Sigmoid colon (tissue), 7 donors: ENCODE results near the gene ZFHX3. TPM values are rescaled to one million over a fixed set of nuclear protein-coding genes. Genes with fewer than 3 reads are reported as not detected.

Experiments used
- DNase-seq: peaks from one replicate; pipeline ENCODE4 v3.0.0-alpha.2; 2019
- H3K27ac ChIP-seq, 4 donors: fragments of 200-600 bp; sonication (generic); one replicate each; pipeline ENCODE4 v1.5.1; 2016 to 2019; ENCODE audit warnings: mild to moderate bottlenecking in 1 of 4
- H3K27me3 ChIP-seq, 3 donors: fragments of 200-600 bp; sonication (generic); one replicate each; pipeline ENCODE4 v1.5.1; 2019; ENCODE audit warnings: mild to moderate bottlenecking in 1 of 3
- H3K36me3 ChIP-seq, 4 donors: fragments of 200-600 bp; sonication (generic); one replicate each; pipeline ENCODE4 v1.5.1; 2016 to 2019
- H3K4me1 ChIP-seq, 4 donors: fragments of 200-600 bp; sonication (generic); one replicate each; pipeline ENCODE4 v1.5.1; 2017 to 2019
- H3K4me3 ChIP-seq, 4 donors: fragments of 200-600 bp; sonication (generic); one replicate each; pipeline ENCODE4 v1.5.1; 2017 to 2019; ENCODE audit warnings: mild to moderate bottlenecking in 2 of 4, moderate library complexity in 1 of 4
- H3K9me3 ChIP-seq, 4 donors: fragments of 200-600 bp in 3 of 4; sonication (generic) in 3 of 4; one replicate each; pipeline versions ENCODE4 v1.5.1 to v1.6.1; 2013 to 2019
- CTCF ChIP-seq, 4 experiments: fragments of 450-650 bp in 3 of 4; fragments of 200-600 bp in 1 of 4; IDR thresholded peaks; one replicate each; pipeline ENCODE4 v1.5.1; 2016 to 2019; ENCODE audit warnings: antibody characterized with exemption in 4 of 4, mild to moderate bottlenecking in 3 of 4, moderate library complexity in 2 of 4
- EP300 ChIP-seq, 4 donors: sonication (generic); formaldehyde crosslinking; IDR thresholded peaks; one replicate each; pipeline ENCODE4 v1.6.1; 2017; ENCODE audit warnings: antibody characterized with exemption in 4 of 4
- POLR2A ChIP-seq, 2 donors: fragments of 450-650 bp; IDR thresholded peaks; one replicate each; pipeline ENCODE4 v1.6.1; 2016; ENCODE audit warnings: antibody characterized with exemption in 2 of 2, mild to moderate bottlenecking in 2 of 2, moderate library complexity in 2 of 2
- POLR2AphosphoS5 ChIP-seq, 4 donors: sonication (generic); formaldehyde crosslinking; IDR thresholded peaks; one replicate each; pipeline ENCODE4 v1.6.1; 2017; ENCODE audit warnings: antibody characterized with exemption in 4 of 4
- WGBS, 2 donors: extraction: QIAGEN DNeasy Blood & Tissue Kit; methylation state at CpG; one replicate each; pipeline ENCODE4 v1.1.7; 2013; 5-methylcytosine and 5-hydroxymethylcytosine counted together
- intact Hi-C: fragments of 100-400 bp; cut with DNase I; formaldehyde crosslinking; loops from one replicate; pipeline ENCODE4 v1.15.1; 2023
- polyA plus RNA-seq, 3 donors: library from polyadenylated mRNA; stranded (reverse); fragments of 200-250 nt; gene quantifications; one replicate each; pipeline ENCODE4 v1.2.3, GENCODE V29; 2013
- total RNA-seq, 4 donors: library from RNA; depleted of rRNA; stranded (reverse); fragments of >200 nt; gene quantifications; one replicate each; pipeline ENCODE4 v1.1.0, GENCODE V29; 2016
- donor health status: healthy with polysubstance abuse.
- donor health status: Bipolar disorder and iron deficiency.
- donor health status: healthy.

ZFHX3 gene
- total and polyA plus RNA-seq, 7 donors, result 0.69 to 38.8 (median 17.8) TPM

DNA sequence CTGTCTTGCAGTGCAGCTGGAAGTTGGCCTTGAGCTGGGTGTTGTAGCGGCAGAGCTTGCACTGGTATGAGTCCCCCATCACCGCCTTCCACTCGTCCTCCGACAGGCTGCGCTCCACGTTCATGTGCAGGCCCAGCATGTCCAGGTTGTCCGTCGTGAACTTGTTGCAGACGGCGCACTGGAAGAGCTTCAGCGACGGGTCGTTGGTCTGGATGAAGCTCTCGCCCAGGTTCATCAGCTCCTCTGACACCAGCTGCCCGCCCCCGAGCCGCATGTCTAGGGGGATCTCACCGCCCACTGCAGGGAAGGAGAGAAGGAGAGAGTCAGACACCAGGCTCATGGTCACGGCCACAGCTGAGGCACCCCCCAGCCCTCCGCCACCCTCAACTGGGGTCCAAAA is 97.3 kb downstream of the ZFHX3 start:
- Histone ChIP-seq H3K4me3 (no peak overlapping the region), H3K27ac (no peak overlapping the region), H3K36me3 (peaks cover 6 to 18% (median 7%) of the 10 kb centered on the region in 4 donors), H3K4me1 (peaks cover 0 to 63% (median 51%) of the 10 kb centered on the region in 4 donors), H3K27me3 (no peaks in the 10 kb centered on the region), H3K9me3 (no peaks in the 10 kb centered on the region)
- no peak for DNase-seq
- 97 to 98% methylated on average over 20 of the region's 20 CpGs for WGBS, 2 donors
- TF ChIP-seq POLR2AphosphoS5 (IDR thresholded peaks at IDR 0.05) (no peak), POLR2A (IDR thresholded peaks at IDR 0.05) (no peak), CTCF (IDR thresholded peaks at IDR 0.05) (no peak), EP300 (IDR thresholded peaks at IDR 0.05) (no peak)
- intact Hi-C loops, result loop anchor here (5.0 kb wide), 1 partner anchor 42 kb away; no protein-coding TSS in a partner anchor

DNA sequence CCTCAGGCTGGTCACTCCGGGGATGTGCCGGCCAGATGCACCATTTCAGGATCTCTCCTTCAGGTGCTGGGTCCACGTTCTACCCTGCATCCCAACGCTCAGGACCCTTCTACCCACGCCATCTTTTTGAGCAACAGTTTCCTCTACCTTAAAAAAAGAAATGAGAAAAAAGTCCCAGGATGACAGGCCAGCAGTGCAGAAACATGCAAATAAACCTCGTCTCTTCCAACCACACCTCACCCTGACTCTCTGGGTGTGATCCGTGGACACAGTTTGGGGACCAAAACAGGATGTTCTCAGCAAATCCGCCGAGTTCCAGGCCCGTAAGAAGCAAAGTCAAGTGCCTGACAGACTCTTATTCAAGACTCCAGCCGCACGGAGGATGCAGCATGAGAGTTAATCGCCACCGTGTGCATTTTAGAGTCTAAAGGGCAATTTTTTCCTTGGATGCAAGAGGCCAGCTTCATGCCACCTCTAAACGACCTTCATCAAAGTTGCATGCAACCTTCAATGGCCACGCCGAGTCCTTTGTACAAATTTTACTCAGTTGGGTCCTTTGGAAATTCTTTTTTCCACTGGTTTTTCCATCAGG is 99.6 kb downstream of the ZFHX3 start:
- peak overlapping the region in 3 of 4 donors; percentile 46 to 63 (median 58) for H3K27ac ChIP-seq

DNA sequence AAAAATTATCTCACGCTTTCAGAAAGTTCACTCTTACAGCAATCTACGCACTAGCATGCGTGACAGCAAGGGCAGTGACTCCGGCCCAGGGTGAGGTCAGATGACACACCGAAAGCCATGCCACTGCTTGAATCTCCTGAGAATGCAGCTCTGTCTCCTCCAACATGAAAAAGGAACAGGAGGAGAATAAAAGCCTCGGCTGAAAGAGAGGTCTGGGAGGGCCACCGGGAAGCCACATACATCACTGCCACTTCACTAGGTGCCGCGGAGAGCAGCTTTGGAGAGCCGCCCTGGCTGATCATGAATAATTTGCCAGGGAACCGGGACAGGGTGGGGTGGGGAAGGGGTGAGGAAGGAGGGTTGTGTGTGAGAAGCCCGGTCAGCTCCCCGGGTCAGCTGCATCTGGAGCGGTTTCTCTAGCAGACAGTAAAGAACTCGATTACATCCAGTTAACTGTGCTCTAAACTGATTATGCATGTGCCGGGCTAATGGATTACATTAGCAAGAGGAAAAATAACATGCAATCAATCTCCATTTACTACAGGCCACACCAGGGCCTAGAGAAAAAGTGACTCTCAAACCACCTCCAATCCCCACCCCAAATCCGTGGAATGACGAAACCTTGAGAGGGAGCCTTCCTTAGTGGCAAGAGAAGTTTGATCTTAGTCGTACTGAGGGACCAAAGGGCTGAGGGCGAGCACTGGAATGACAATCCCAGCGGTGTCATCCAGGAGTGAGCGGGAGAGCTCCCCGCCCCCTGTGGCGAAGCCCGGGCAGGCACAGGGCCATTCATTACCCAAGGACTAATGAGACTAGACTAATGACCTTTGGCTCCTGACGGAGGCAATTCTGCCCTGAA is 100.3 kb downstream of the ZFHX3 start:
- intact Hi-C loops, result no loop called here
- H3K4me1 ChIP-seq, result peaks cover 0 to 45% (median 40%) of the 10 kb centered on the region in 4 donors
- H3K27ac ChIP-seq, result peak overlapping the region in 3 of 4 donors; percentile 46 to 63 (median 58)

More for the DNA sequence above, 99.6 kb downstream of the ZFHX3 start:
- WGBS, 2 donors, result 90 to 91% methylated on average over 17 of the region's 17 CpGs
- H3K36me3 ChIP-seq, result peaks cover 6 to 18% (median 7%) of the 10 kb centered on the region in 4 donors
- H3K27me3 ChIP-seq, result no peaks in the 10 kb centered on the region
- H3K4me3 ChIP-seq, result no peak overlapping the region
- TF ChIP-seq CTCF (IDR thresholded peaks at IDR 0.05), result no peak
- TF ChIP-seq POLR2AphosphoS5 (IDR thresholded peaks at IDR 0.05), result no peak
- TF ChIP-seq POLR2A (IDR thresholded peaks at IDR 0.05), result no peak
- no peak for TF ChIP-seq EP300 (IDR thresholded peaks at IDR 0.05)
- H3K9me3 ChIP-seq, result no peaks in the 10 kb centered on the region
- DNase-seq, result no peak
- intact Hi-C loops, result no loop called here
- H3K4me1 ChIP-seq, result peaks cover 0 to 52% (median 48%) of the 10 kb centered on the region in 4 donors

More for the DNA sequence above, 100.3 kb downstream of the ZFHX3 start:
- no peak for TF ChIP-seq EP300 (IDR thresholded peaks at IDR 0.05)
- no peak for TF ChIP-seq CTCF (IDR thresholded peaks at IDR 0.05)
- no peak for TF ChIP-seq POLR2AphosphoS5 (IDR thresholded peaks at IDR 0.05)
- no peak for TF ChIP-seq POLR2A (IDR thresholded peaks at IDR 0.05)
- DNase-seq, result no peak
- H3K27me3 ChIP-seq, result no peaks in the 10 kb centered on the region
- no peaks in the 10 kb centered on the region for H3K9me3 ChIP-seq
- no peak overlapping the region for H3K4me3 ChIP-seq
- H3K36me3 ChIP-seq, result peaks cover 6 to 18% (median 7%) of the 10 kb centered on the region in 4 donors
- 55 to 78% methylated on average over 26 of the region's 26 CpGs for WGBS, 2 donors
